PC-9 (cell line): ENCODE data around the gene CARMIL1.

ENCODE experiments used
- CTCF ChIP-seq: fragments of 200-600 bp; sonication (generic); conservative IDR thresholded peaks from 2 replicates; pipeline ENCODE4 v1.6.1; 2017; ENCODE audit warnings: mixed run types, antibody characterized with exemption, mild to moderate bottlenecking, moderate library complexity
- EZH2 ChIP-seq: fragments of 200-600 bp; sonication (generic); IDR thresholded peaks from 2 replicates; pipeline ENCODE4 v1.8.0; 2017; ENCODE audit warnings: antibody characterized with exemption, low read depth

DNA sequence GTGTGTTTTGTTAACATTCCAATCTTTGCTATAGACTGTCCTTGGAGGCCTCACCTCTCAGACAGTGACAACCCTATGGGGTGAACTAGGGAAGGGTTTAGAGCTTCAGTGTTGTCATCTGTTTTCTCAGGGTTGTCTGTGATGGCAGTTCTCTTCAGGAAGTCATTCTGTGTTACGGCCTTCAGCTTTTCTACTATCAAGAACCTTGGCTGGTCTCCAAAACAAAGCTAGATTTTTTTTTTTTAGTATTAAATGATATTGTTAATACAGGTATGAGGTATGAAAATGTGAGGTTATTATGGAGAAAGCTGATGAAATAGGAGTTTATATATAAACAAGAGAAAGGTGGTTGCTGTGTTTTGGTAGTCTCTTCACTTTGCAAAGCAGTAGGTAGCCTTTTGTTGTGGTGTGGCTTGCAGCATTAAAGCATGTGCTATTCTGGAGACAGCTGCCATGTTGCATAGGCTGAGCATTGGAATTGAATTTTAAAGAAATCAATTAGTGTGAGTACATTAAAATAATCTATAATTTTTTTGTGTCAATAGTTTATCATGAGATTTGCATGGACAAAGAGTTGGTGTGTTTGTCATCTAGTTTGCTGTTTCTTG lies 162.6 kb downstream of the CARMIL1 start:
- TF ChIP-seq CTCF (no peak), EZH2 (no peak)
